Measurements from ENCODE around the gene THADA.
"Not testable (repeated sequence)": the region's sequence is repeated elsewhere in the genome, so short reads cannot be mapped to it uniquely, and the experiment has no call there.

Gene THADA

DNA sequence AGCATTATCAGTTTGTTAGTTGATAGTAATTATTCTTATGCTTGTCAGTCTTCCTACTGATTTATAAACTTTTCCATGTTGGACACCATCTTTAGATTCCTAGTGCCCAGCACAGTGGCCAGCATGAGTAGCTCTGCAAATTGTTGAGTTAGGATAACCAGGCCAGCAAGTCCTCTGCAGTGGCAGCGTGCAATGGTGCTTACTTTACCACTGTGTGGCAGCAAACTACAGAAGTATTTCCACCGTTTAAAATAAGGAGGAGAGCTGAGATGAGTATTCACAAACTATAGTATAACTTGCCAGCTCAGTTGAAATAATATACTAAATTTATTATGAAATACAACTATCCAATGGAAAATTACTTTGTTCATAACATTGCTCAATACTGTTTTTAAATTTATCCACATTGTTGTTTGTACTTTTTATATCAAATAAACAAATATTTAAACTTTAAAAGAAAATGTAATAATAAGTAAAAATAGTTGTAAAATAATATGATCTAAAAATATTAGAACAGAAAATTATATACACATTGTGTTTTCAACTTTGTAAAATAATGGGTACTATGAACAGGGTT is 9.3 kb upstream of the THADA start:
- Mint-ChIP-seq H3K4me1 (peaks cover 37% of the 10 kb centered on the region), H3K4me3 (no peak overlapping the region), H3K27ac (no peak overlapping the region), H3K9me3 (no peaks in the 10 kb centered on the region), H3K36me3 (ENCODE audit: low read depth) (no peaks in the 10 kb centered on the region), H3K27me3 (ENCODE audit: low read depth, poor library complexity) (peaks cover 11% of the 10 kb centered on the region)
- peak; percentile 46 for TF ChIP-seq CTCF (IDR thresholded peaks at IDR 0.05)
- DNase-seq: peak; percentile 16

GRCh38 chr2:43604674-43605073 is 8.8 kb upstream of the THADA start:
- no peaks in the 10 kb centered on the region for H3K36me3 Mint-ChIP-seq (ENCODE audit: low read depth)
- no peak for TF ChIP-seq CTCF (IDR thresholded peaks at IDR 0.05)
- peaks cover 34% of the 10 kb centered on the region for H3K4me1 Mint-ChIP-seq
- H3K27ac Mint-ChIP-seq: no peak overlapping the region
- no peaks in the 10 kb centered on the region for H3K9me3 Mint-ChIP-seq
- no peak for DNase-seq
- peaks cover 14% of the 10 kb centered on the region for H3K27me3 Mint-ChIP-seq (ENCODE audit: low read depth, poor library complexity)
- H3K4me3 Mint-ChIP-seq: no peak overlapping the region

DNA sequence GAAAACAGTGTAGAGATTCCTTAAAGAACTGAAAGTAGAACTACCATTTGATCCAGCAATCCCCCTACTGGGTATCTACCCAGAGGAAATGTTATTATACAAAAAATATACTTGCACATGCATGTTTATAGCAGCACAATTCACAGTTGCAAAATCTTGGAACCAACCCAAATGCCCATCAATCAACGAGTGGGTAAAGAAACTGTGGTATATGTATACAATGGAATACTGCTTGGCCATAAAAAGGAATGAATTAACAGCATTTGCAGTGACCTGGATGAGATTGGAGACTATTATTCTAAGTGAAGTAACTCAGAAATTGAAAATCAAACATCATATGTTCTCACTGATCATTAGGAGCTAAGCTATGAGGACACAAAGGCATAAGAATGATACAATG is 4.8 kb upstream of the THADA start:
- DNase-seq; H3K27ac Mint-ChIP-seq; H3K36me3 Mint-ChIP-seq (ENCODE audit: low read depth); H3K4me3 Mint-ChIP-seq; H3K9me3 Mint-ChIP-seq: not testable (repeated sequence)
- Mint-ChIP-seq H3K27me3 (ENCODE audit: low read depth, poor library complexity) (peaks cover 32% of the 10 kb centered on the region), H3K4me1 (peaks cover 13% of the 10 kb centered on the region)

GRCh38 chr2:43594875-43595274 is 963 bp downstream of the THADA start:
- no peaks in the 10 kb centered on the region for H3K9me3 Mint-ChIP-seq
- peak overlapping the region; percentile 100 for H3K27ac Mint-ChIP-seq
- no peaks in the 10 kb centered on the region for H3K36me3 Mint-ChIP-seq (ENCODE audit: low read depth)
- peaks cover 28% of the 10 kb centered on the region for H3K4me1 Mint-ChIP-seq
- H3K27me3 Mint-ChIP-seq (ENCODE audit: low read depth, poor library complexity): peaks cover 22% of the 10 kb centered on the region
- no peak for DNase-seq
- TF ChIP-seq CTCF (IDR thresholded peaks at IDR 0.05): no peak
- peak overlapping the region; percentile 92 for H3K4me3 Mint-ChIP-seq

DNA sequence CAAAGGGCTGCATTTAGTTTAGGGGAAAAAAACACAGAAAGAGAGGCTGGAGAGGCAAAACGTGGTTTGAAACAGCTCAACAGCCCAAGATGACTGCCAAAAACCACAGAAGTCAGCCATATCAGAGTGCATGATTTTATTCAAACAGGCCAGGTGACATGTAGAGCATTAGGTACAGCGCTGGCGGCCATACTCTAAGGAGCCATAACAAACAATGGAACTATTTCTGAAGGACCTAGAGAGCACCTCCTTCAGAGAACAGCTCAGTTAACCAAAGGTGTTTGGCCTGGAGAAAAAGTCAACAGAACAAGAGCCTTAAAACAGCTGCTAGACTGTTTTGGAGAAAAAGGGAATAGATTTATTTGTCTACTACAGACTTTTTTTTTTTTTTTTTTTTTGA is 2.6 kb downstream of the THADA start:
- H3K27me3 Mint-ChIP-seq (ENCODE audit: low read depth, poor library complexity): peaks cover 12% of the 10 kb centered on the region

DNA sequence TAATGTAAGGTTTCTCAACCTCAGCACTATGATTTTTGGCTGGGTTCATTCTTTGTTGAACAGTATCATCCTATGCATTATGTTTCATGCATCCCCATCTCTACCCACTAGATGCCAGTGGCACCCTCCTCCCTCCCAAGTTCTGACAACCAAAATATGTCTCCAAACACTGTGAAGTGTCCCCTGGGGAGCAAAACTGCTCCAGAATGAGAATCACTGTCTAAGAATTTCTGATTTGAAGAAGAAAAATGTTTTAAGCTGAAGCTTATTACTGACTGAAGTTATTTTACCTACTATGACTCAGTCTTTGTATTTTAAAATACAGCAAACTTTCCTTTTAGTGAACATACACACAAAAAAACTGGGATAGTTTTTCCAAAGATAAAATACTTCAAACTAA is 3.4 kb downstream of the THADA start:
- Mint-ChIP-seq H3K27ac (peak overlapping the region; percentile 54), H3K9me3 (no peaks in the 10 kb centered on the region), H3K27me3 (ENCODE audit: low read depth, poor library complexity) (peaks cover 5% of the 10 kb centered on the region), H3K4me3 (no peak overlapping the region), H3K4me1 (peaks cover 28% of the 10 kb centered on the region), H3K36me3 (ENCODE audit: low read depth) (peaks cover 18% of the 10 kb centered on the region)
- no peak for TF ChIP-seq CTCF (IDR thresholded peaks at IDR 0.05)
- DNase-seq: no peak

More for the DNA sequence above, 2.6 kb downstream of the THADA start:
- peak overlapping the region; percentile 14 for H3K4me3 Mint-ChIP-seq
- peaks cover 10% of the 10 kb centered on the region for H3K36me3 Mint-ChIP-seq (ENCODE audit: low read depth)
- peaks cover 28% of the 10 kb centered on the region for H3K4me1 Mint-ChIP-seq
- H3K27ac Mint-ChIP-seq: no peak overlapping the region
- no peaks in the 10 kb centered on the region for H3K9me3 Mint-ChIP-seq
- no peak for DNase-seq
- TF ChIP-seq CTCF (IDR thresholded peaks at IDR 0.05): no peak
